Astrocyte of the spinal cord (primary cell): ENCODE measurements around the gene FOXO1.

ENCODE experiments used
- DNase-seq: peaks from one replicate; pipeline ENCODE4 v3.0.0; 2011; ENCODE audit warnings: low read depth, low spot score
- H3K4me3 ChIP-seq: 2 replicates; pipeline ENCODE4 v1.5.1; 2011; ENCODE audit warnings: low read depth, mild to moderate bottlenecking, low read length, moderate library complexity
- in situ Hi-C: cut with HindIII; loops from 2 replicates; pipeline ENCODE4 v1.10.0; 2017; ENCODE audit warnings: low sequenced_read_pairs
- TF ChIP-seq, protein P1 (sequence below): IDR thresholded peaks from 2 replicates; pipeline ENCODE4 v1.5.1; 2012; ENCODE audit warnings: low read depth, mild to moderate bottlenecking, low read length, inconsistent platforms

Gene FOXO1

DNA sequence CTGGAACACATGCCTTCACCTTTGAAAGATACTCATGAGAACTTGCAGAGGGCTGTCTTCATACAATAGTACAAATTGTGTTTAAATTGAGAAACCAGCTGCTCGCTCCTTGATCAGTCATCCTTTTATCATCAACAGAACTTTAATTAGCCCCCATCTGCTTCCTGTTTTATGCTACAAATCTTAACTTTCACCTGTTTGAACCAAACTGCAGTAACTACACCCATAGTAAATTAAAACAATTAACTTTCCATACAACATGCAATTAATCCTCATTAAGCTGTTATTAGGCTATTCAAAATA, 85.2 kb downstream of the FOXO1 start:
- DNase-seq: no peak
- in situ Hi-C loops: no loop called here
- TF ChIP-seq, protein P1, sequence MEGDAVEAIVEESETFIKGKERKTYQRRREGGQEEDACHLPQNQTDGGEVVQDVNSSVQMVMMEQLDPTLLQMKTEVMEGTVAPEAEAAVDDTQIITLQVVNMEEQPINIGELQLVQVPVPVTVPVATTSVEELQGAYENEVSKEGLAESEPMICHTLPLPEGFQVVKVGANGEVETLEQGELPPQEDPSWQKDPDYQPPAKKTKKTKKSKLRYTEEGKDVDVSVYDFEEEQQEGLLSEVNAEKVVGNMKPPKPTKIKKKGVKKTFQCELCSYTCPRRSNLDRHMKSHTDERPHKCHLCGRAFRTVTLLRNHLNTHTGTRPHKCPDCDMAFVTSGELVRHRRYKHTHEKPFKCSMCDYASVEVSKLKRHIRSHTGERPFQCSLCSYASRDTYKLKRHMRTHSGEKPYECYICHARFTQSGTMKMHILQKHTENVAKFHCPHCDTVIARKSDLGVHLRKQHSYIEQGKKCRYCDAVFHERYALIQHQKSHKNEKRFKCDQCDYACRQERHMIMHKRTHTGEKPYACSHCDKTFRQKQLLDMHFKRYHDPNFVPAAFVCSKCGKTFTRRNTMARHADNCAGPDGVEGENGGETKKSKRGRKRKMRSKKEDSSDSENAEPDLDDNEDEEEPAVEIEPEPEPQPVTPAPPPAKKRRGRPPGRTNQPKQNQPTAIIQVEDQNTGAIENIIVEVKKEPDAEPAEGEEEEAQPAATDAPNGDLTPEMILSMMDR: no peak
- no peak overlapping the region for H3K4me3 ChIP-seq

DNA sequence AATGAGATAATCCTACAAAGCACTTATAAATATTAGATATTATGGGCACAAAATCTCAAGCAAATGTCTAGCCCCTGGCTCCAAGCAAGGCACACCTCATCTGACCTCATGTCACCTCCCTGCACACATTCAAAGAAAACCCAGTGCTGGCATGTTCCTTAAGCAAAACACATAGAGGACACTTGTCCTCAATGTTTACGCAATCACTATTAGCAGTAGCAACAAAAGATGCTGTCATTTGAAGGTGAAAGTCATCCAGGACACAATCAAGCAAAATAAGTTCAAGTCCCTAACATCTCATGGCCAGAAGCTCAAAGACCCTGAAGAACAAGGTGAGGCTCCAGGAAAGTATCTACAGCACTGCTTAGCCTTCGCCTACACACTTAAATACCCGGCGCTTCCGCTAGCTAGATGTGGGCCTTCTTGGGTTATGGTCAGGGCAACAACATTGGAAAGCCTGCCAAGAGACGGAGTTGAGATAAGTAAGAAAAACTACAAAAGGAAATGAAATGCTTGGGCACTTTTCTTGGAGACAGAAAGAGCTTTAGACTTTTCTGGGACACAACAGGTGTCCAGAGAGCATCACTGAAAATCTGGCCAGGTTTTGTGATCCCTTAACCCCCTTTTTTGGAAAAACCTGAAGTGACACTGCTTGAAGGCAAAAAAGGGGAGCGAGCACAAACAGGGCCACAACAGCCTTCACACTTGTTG, 85.7 kb downstream of the FOXO1 start:
- no peak overlapping the region for H3K4me3 ChIP-seq
- in situ Hi-C loops: no loop called here
- TF ChIP-seq, protein P1: no peak
- DNase-seq: no peak

DNA sequence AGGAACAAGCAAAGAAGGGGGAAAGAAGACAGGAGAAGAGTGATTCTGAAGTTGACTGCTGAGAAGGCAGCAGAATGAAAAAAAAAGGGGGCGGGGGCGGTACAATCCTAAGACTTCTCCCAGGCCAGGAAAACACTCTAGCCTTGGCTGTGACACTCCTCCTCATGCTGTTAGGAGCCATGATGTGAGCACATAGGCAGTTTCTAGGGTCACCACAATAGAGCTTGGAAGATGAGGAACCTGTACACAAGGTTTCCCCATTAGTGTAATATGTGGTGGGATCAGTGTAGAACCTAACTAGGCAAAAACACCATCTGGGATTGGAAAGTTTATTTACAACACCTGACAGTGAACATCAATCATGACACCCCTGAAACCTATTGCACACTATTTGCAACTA, 86.9 kb downstream of the FOXO1 start:
- DNase-seq: no peak
- TF ChIP-seq, protein P1: no peak
- no peak overlapping the region for H3K4me3 ChIP-seq
- in situ Hi-C loops: no loop called here

DNA sequence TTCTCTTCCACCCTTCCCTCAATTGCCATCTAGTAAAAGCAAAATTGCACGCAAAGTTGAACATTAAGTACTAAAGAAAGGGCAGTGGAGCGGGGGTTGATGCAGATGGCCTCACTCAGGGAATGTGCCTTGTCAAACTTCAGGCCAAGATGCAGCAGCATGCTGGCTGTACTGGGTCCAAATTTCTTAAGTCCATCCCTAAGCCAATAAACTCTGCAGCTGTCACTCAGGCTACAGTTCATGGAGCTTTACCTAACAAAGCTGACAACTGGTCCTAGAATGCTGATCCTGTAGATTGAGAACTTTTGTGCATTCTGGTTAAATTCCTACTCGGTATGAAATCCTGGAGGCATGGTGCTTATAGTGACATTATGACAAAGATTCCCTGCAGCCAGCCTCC, 88.4 kb downstream of the FOXO1 start:
- TF ChIP-seq, protein P1: no peak
- in situ Hi-C loops: no loop called here
- no peak overlapping the region for H3K4me3 ChIP-seq
- DNase-seq: no peak

DNA sequence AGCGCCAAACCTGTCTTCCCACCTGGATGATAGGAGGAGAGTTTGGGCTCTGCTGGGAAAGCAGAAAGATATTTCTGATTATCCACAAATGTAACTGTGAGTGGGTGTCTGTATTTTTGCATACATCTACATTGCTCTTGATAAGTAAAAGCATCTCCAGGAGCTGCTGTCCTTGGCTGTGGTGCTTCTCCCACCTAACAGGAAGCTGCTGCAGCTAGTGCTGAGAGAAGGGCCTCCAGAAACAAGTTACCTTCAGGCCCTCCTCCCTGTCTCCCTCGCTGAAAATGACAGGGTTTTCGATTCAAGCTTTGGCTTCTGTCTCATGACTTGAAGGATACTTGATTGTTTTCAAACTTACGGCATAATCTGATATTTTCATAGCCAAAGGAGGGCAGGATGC, 90.1 kb downstream of the FOXO1 start:
- TF ChIP-seq, protein P1: no peak
- DNase-seq: no peak
- in situ Hi-C loops: no loop called here
- no peak overlapping the region for H3K4me3 ChIP-seq

DNA sequence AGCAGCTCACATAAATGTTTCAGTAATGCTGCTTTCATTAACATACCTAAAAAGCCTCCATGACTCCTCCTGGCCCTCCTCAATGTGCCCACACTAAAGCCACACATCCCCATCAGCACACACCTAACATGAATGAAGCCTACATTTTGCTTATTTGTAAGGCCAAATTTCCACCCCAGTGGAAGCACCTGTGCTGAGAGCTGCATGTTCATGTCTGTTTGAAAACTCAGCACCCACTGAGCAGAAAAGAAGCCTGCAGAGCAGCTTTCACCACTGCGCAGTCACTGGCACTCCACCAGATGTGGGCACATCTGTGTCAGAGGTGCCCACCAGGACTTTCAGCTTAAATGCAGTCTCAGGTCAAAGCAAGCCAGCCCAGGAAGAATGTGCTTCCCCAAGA, 93.5 kb downstream of the FOXO1 start:
- in situ Hi-C loops: no loop called here
- no peak overlapping the region for H3K4me3 ChIP-seq
- no peak for DNase-seq
- TF ChIP-seq, protein P1: no peak
